C4-2B (cell line): ENCODE results near the gene ADGRB2.

Experiments
- H3K27ac ChIP-seq: fragments of 450-650 bp; 2 replicates; pipeline ENCODE4 v1.5.1; 2017
- ZFX ChIP-seq: fragments of 450-650 bp; IDR thresholded peaks from 2 replicates; pipeline ENCODE4 v1.6.1; 2017
- TF ChIP-seq, protein P1 (sequence below): fragments of 450-650 bp; conservative IDR thresholded peaks from 2 replicates; pipeline ENCODE4 v1.5.1; 2017; ENCODE audit warnings: mild to moderate bottlenecking

Gene ADGRB2

DNA sequence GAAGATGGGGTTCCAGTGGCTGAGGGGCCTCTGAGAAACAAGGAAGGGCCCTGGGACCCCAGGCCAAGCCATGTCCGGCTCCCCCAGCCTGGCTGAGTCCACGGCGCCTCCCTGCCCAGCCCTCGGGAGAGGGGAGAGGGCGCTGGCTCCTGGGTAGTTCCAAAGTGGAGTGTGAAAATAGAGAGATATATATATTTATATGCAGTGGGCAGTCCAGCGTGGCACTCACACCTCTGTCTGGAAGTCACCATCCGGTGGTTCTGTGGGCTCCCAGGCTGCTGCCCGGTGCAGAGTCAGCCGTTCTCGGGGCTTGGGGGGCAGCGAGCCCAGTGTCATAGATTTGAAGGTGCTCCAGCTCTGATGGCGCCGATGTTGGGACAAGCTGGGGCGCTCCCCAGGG lies 36.9 kb downstream of the ADGRB2 start:
- TF ChIP-seq, protein P1, sequence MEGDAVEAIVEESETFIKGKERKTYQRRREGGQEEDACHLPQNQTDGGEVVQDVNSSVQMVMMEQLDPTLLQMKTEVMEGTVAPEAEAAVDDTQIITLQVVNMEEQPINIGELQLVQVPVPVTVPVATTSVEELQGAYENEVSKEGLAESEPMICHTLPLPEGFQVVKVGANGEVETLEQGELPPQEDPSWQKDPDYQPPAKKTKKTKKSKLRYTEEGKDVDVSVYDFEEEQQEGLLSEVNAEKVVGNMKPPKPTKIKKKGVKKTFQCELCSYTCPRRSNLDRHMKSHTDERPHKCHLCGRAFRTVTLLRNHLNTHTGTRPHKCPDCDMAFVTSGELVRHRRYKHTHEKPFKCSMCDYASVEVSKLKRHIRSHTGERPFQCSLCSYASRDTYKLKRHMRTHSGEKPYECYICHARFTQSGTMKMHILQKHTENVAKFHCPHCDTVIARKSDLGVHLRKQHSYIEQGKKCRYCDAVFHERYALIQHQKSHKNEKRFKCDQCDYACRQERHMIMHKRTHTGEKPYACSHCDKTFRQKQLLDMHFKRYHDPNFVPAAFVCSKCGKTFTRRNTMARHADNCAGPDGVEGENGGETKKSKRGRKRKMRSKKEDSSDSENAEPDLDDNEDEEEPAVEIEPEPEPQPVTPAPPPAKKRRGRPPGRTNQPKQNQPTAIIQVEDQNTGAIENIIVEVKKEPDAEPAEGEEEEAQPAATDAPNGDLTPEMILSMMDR, result no peak
- TF ChIP-seq ZFX, result no peak
- H3K27ac ChIP-seq, result no peak overlapping the region

DNA sequence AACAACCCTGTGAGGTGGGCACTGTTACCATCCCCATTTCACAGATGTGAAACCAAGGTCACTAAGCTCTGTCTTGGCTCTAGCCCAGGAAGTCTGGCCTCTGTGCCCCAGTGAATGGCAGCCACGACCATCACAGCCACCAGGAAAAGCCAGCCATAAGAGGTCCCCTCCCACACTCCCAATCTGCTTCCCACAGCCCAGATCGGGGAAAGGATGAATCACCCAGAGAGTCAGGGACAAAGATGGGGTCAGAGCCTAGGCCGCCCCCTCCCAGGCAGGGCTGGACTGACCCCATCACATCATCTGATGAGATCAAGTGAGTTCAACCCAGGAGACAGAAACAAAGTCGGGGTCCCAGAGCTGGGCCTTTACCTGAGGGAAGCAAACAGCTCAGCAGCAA lies 37.4 kb downstream of the ADGRB2 start:
- H3K27ac ChIP-seq, result no peak overlapping the region
- TF ChIP-seq ZFX, result no peak
- TF ChIP-seq, protein P1, result no peak

DNA sequence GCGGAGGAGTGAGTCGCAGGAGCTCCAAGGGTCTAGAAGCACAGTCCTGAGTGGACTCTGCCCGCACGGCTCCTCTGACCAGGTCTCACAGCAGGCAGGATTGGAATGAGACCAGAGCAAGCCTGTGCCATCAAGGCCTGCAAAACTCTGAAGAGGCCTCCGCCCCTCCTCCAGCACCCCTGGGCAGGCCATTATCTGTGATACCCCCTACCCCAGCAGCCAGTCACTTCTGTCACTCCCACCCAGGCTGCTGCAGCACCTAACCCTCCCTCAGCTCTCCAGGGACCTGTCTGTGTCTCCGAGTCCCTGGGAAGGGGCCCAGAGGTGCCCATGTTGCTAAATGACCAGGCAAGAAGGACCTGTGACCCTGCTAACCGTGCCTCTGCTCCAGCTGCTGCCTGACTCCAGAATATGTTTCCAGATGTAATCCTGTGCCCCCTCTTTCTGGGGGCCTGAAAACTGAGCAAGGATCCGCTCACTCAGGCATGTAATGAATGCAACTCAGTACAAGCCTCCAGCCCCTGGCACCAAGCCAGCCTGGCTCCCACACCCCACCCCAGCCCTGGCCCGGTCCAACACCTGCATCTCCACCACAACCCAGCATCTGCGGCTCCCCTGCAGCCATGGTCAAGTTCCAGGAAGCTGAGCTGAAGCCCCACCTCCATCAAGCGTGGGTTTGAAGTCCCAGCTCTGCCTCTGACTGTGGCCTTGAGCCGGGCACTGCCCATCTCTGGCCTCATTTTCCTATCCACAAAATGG lies 38.2 kb downstream of the ADGRB2 start:
- no peak overlapping the region for H3K27ac ChIP-seq
- TF ChIP-seq, protein P1, result no peak
- no peak for TF ChIP-seq ZFX

GRCh38 chr1:31725134-31725533 lies 39.0 kb downstream of the ADGRB2 start:
- H3K27ac ChIP-seq, result no peak overlapping the region
- no peak for TF ChIP-seq ZFX
- TF ChIP-seq, protein P1, result no peak

DNA sequence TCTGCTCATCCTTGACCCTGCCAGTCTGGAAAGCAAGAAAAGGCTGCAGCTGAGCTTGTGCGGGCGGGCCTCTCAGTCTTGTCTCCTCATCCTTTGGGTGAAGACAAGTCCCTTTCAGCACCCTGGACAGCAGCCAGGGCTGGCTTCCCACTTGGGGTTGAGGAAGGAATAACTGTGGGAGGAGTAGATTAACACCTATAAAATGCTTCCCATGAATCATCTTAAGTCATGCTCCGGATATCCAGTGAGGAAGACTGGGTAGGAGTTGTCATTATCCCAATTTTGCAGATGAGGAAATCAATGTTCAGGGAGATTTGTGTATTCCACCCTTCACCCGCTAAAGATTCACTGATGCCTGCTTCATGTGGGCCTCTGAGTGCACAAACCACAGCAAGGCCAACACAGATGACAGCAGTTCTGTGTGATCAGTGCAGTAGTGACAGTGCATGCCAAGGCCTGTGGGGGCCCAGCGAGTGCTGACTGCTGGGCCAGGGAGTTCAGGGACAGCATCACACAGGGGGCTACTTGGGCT lies 40.2 kb downstream of the ADGRB2 start:
- TF ChIP-seq, protein P1, result no peak
- no peak for TF ChIP-seq ZFX
- no peak overlapping the region for H3K27ac ChIP-seq

GRCh38 chr1:31718327-31718897 lies 45.7 kb downstream of the ADGRB2 start:
- TF ChIP-seq, protein P1, result no peak
- no peak for TF ChIP-seq ZFX

GRCh38 chr1:31717341-31717740 lies 46.8 kb downstream of the ADGRB2 start:
- TF ChIP-seq, protein P1, result no peak
- TF ChIP-seq ZFX, result no peak
- H3K27ac ChIP-seq, result no peak overlapping the region

More at GRCh38 chr1:31718327-31718897, 45.7 kb downstream of the ADGRB2 start:
- H3K27ac ChIP-seq, result no peak overlapping the region
